B cell (primary cell): ENCODE results near the gene HAX1. TPM values are rescaled to one million over a fixed set of nuclear protein-coding genes. Genes with fewer than 3 reads are reported as not detected.

Source experiments
- ATAC-seq: fragments of 200-7000 bp; cut with Tn5 transposase; one replicate; pipeline ENCODE4 v1.10.0; 2021; ENCODE audit warnings: low read depth, mild to moderate bottlenecking, moderate number of reproducible peaks, moderate library complexity
- CTCF ChIA-PET: fragments of 350-600 bp; sonication (Branson Sonifier 250); formaldehyde crosslinking; loops from one replicate; lab custom pipeline; 2021; ENCODE audit warnings: antibody characterized with exemption, inconsistent platforms; lab: Charles Lee
- POLR2A ChIA-PET: fragments of 350-600 bp; sonication (Branson Sonifier 250); formaldehyde crosslinking; loops from one replicate; lab custom pipeline; 2021; ENCODE audit warnings: antibody characterized with exemption; lab: Charles Lee
- DNase-seq: peaks from one replicate; pipeline ENCODE4 v3.0.0; 2013
- H2AFZ ChIP-seq: 2 replicates; pipeline ENCODE4 v1.6.1; 2012; ENCODE audit warnings: mild to moderate bottlenecking, low read depth, low read length; ENCODE audit not compliant: insufficient read depth, poor library complexity, severe bottlenecking
- H3K27ac ChIP-seq, 2 donors: 1 replicate in 1 of 2; 2 replicates in 1 of 2; pipeline ENCODE4 v1.5.1; 2012 to 2013; ENCODE audit warnings: low read length in 2 of 2, mild to moderate bottlenecking in 2 of 2, moderate library complexity in 1 of 2
- H3K27me3 ChIP-seq, 4 experiments: fragments of 200-600 bp in 1 of 4; sonication (generic) in 1 of 4; replicated peaks in 1 of 4; 1 replicate in 2 of 4; 2 replicates in 2 of 4; pipeline versions ENCODE4 v1.6.1 to v1.7.0; 2013 to 2016; ENCODE audit warnings: low read length in 3 of 4, mild to moderate bottlenecking in 2 of 4, mixed read lengths in 1 of 4, moderate library complexity in 1 of 4; ENCODE audit not compliant: insufficient read depth in 4 of 4, control insufficient read depth in 3 of 4; ENCODE audit errors: control extremely low read depth in 1 of 4
- H3K36me3 ChIP-seq, 2 experiments: replicated peaks in 1 of 2; 1 replicate in 1 of 2; 2 replicates in 1 of 2; pipeline versions ENCODE4 v1.6.1 to v1.7.1; 2013; ENCODE audit warnings: low read length in 1 of 2; ENCODE audit not compliant: insufficient read depth in 2 of 2, control insufficient read depth in 1 of 2; ENCODE audit errors: control extremely low read depth in 1 of 2, extremely low read depth in 1 of 2
- H3K4me1 ChIP-seq, 2 donors: fragments of 200-600 bp in 1 of 2; sonication (generic) in 1 of 2; 1 replicate in 1 of 2; 2 replicates in 1 of 2; pipeline versions ENCODE4 v1.5.1 to v1.6.1; 2013 to 2017; ENCODE audit warnings: low read length in 2 of 2; ENCODE audit not compliant: control insufficient read depth in 2 of 2, insufficient read depth in 2 of 2
- H3K4me2 ChIP-seq: replicated peaks from 2 replicates; pipeline ENCODE3; 2012; ENCODE audit warnings: mild to moderate bottlenecking, low read depth, low read length; ENCODE audit not compliant: poor library complexity, severe bottlenecking
- H3K4me3 ChIP-seq, 5 experiments: fragments of 200-600 bp in 1 of 5; sonication (generic) in 1 of 5; 1 replicate in 3 of 5; 2 replicates in 2 of 5; pipeline versions ENCODE4 v1.5.1 to v1.7.0; 2011 to 2016; ENCODE audit warnings: low read length in 4 of 5, mild to moderate bottlenecking in 4 of 5, low read depth in 2 of 5, control low read depth in 1 of 5, moderate library complexity in 1 of 5; ENCODE audit not compliant: insufficient read depth in 1 of 5; ENCODE audit errors: control extremely low read depth in 1 of 5, extremely low read depth in 1 of 5
- H3K79me2 ChIP-seq: fragments of 200-600 bp; sonication (generic); one replicate; pipeline ENCODE4 v1.6.0; 2016; ENCODE audit warnings: low read length; ENCODE audit not compliant: control insufficient read depth, insufficient read depth
- H3K9ac ChIP-seq: fragments of 200-600 bp; sonication (generic); 2 replicates; pipeline ENCODE4 v1.6.1; 2017; ENCODE audit warnings: mild to moderate bottlenecking, low read length, moderate library complexity
- H3K9me3 ChIP-seq, 3 donors: one replicate each; pipeline versions ENCODE4 v1.6.1 to v1.7.1; 2013; ENCODE audit warnings: low read length in 2 of 3; ENCODE audit not compliant: control insufficient read depth in 2 of 3, insufficient read depth in 1 of 3; ENCODE audit errors: control extremely low read depth in 1 of 3
- H4K20me1 ChIP-seq: 2 replicates; pipeline ENCODE4 v1.6.0; 2012; ENCODE audit warnings: mild to moderate bottlenecking, low read length; ENCODE audit not compliant: insufficient read depth, control insufficient read depth, poor library complexity, severe bottlenecking
- H3K27ac Mint-ChIP-seq: one replicate; pipeline ENCODE4 v1.8.0; 2021; ENCODE audit warnings: mixed read lengths
- H3K27me3 Mint-ChIP-seq: one replicate; pipeline ENCODE4 v1.8.0; 2021; ENCODE audit warnings: mixed read lengths
- H3K4me1 Mint-ChIP-seq: one replicate; pipeline ENCODE4 v1.8.0; 2021; ENCODE audit warnings: mixed read lengths
- H3K4me3 Mint-ChIP-seq: one replicate; pipeline ENCODE4 v1.8.0; 2021; ENCODE audit warnings: mixed read lengths
- H3K9me3 Mint-ChIP-seq: one replicate; pipeline ENCODE4 v1.8.0; 2022; ENCODE audit warnings: mixed read lengths; ENCODE audit not compliant: insufficient read depth
- EZH2 ChIP-seq: IDR thresholded peaks from 2 replicates; pipeline ENCODE4 v1.6.1; 2012; ENCODE audit warnings: borderline replicate concordance, low read depth, mild to moderate bottlenecking, moderate library complexity, low read length; ENCODE audit not compliant: insufficient read depth, poor library complexity, severe bottlenecking
- WGBS: methylation state at CpG from one replicate; pipeline ENCODE4 v1.1.5; 2013; ENCODE audit warnings: missing lambda C conversion rate; ENCODE audit not compliant: insufficient coverage; 5-methylcytosine and 5-hydroxymethylcytosine counted together
- intact Hi-C: fragments of 100-400 bp; cut with micrococcal nuclease; formaldehyde crosslinking; loops from one replicate; pipeline ENCODE4 v1.10.0; 2022
- polyA plus RNA-seq: library from polyadenylated mRNA; depleted of rRNA; stranded (reverse); fragments of >200 nt; gene quantifications from 2 replicates; pipeline ENCODE4 v1.2.3, GENCODE V29; 2012
- total RNA-seq, 2 donors: library from RNA; stranded (reverse); fragments of 120-200 nt in 1 of 2; gene quantifications; 1 replicate in 1 of 2; 2 replicates in 1 of 2; pipeline versions ENCODE4 v1.2.3 to v1.2.4, GENCODE V29; 2013 to 2022
- TF ChIP-seq, protein P1 (sequence below): fragments of 200-600 bp; IDR thresholded peaks from one replicate; pipeline ENCODE4 v1.8.0; 2022; ENCODE audit warnings: antibody characterized with exemption, mild to moderate bottlenecking

HAX1 gene
- total and polyA plus RNA-seq, 2 donors (not counting 1 experiment from before 2014, with no cell fraction given), result 85.7 to 88.8 TPM

DNA sequence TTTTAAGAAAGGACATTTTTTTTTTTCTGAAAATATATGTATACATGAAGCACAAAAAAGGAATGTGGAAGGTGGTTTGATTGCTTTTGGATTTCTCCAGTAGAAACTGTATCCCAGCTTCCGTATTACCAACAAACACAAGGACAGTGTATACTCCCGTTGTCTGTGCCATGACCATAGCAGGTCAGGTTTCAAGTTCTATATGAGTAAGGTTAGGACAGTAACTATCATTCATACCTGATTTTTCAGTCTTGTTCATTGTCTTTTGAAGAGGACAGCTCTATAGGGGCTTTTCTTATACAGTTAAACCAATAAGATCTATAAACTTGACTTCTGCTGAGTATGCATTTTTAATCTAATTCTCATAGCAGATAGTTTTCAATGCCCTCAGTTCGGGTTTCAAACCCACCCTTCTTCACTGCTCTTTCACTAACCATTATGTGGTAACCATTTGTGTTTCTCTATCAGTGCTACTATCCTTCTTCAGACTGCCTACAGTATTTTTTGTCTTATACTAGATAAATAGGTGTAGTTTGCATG lies 32.1 kb upstream of the HAX1 start:
- Histone ChIP-seq H2AFZ (no peak overlapping the region), H3K27me3 (no peaks in the 10 kb centered on the region), H3K4me1 (no peaks in the 10 kb centered on the region), H3K9me3 (no peaks in the 10 kb centered on the region), H3K27ac (no peak overlapping the region), H3K36me3 (peaks cover 28 to 85% of the 10 kb centered on the region in 2 experiments), H3K9ac (no peak overlapping the region), H3K4me2 (no peak overlapping the region), H4K20me1 (peaks cover 27% of the 10 kb centered on the region), H3K4me3 (no peak overlapping the region), H3K79me2 (peaks cover 37% of the 10 kb centered on the region)
- Mint-ChIP-seq H3K27ac (no peak overlapping the region), H3K4me1 (peaks cover 7% of the 10 kb centered on the region), H3K9me3 (no peaks in the 10 kb centered on the region), H3K27me3 (no peaks in the 10 kb centered on the region), H3K4me3 (no peak overlapping the region)
- intact Hi-C loops, result no loop called here
- ChIA-PET CTCF (interaction anchor here (0.9 kb wide), 1 partner anchor 11 kb away, joined by 3 read pairs; no protein-coding TSS in a partner anchor), POLR2A (interaction anchor here (0.7 kb wide), 1 partner anchor 20 kb away, joined by 3 read pairs; a partner anchor contains a TSS)
- DNase-seq (no peak), ATAC-seq (no peak)
- TF ChIP-seq, protein P1, sequence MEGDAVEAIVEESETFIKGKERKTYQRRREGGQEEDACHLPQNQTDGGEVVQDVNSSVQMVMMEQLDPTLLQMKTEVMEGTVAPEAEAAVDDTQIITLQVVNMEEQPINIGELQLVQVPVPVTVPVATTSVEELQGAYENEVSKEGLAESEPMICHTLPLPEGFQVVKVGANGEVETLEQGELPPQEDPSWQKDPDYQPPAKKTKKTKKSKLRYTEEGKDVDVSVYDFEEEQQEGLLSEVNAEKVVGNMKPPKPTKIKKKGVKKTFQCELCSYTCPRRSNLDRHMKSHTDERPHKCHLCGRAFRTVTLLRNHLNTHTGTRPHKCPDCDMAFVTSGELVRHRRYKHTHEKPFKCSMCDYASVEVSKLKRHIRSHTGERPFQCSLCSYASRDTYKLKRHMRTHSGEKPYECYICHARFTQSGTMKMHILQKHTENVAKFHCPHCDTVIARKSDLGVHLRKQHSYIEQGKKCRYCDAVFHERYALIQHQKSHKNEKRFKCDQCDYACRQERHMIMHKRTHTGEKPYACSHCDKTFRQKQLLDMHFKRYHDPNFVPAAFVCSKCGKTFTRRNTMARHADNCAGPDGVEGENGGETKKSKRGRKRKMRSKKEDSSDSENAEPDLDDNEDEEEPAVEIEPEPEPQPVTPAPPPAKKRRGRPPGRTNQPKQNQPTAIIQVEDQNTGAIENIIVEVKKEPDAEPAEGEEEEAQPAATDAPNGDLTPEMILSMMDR, result no peak
- no peak for TF ChIP-seq EZH2
- no CpG with 5 or more reads among the region's 3 CpGs for WGBS

DNA sequence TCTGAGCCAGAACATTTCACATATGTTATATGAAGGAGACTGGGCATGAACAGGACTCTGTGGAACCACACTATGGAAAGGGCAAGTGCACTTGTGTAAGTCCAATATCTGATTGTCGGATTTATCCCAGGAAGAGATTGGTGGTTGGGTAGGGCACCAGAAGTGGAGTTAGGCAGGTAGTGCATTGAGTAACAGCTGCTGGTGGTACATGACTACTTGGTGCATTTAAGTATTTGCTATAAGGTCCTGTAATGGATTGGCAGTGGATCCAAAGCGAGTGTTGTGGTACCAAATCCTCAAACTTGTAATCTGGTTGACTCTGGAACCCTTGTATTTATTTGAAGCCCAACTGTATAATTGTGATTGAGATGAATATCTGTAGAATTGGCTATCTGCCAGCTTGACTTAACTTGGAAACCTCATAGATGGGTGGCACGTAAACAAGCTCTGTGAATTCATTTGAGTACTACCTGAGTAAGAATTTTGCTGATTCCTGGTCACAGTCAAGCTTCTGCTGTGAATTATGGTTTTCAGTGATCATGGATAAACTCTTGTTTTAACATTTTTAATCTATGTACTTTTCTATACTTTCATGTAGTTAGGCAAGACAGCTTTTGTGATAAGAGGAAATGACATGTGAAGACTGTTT lies 30.6 kb upstream of the HAX1 start:
- Histone ChIP-seq H3K4me1 (no peaks in the 10 kb centered on the region), H3K27me3 (no peaks in the 10 kb centered on the region), H4K20me1 (peaks cover 27% of the 10 kb centered on the region), H3K4me3 (no peak overlapping the region), H2AFZ (no peak overlapping the region), H3K4me2 (no peak overlapping the region), H3K9ac (no peak overlapping the region), H3K79me2 (peaks cover 28% of the 10 kb centered on the region), H3K9me3 (no peaks in the 10 kb centered on the region), H3K27ac (no peak overlapping the region), H3K36me3 (peaks cover 28 to 85% of the 10 kb centered on the region in 2 experiments)
- intact Hi-C loops, result no loop called here
- ChIA-PET POLR2A (no interaction called here), CTCF (no interaction called here)
- no peak for DNase-seq
- 100% methylated on average over 3 of the region's 3 CpGs for WGBS
- Mint-ChIP-seq H3K27me3 (no peaks in the 10 kb centered on the region), H3K9me3 (no peaks in the 10 kb centered on the region), H3K4me1 (peaks cover 7% of the 10 kb centered on the region), H3K4me3 (no peak overlapping the region), H3K27ac (peak overlapping the region; percentile 17)
- TF ChIP-seq, protein P1, result no peak
- no peak for TF ChIP-seq EZH2
- ATAC-seq, result no peak
